HG02678 (cell line): ENCODE data around the gene GADD45GIP1.
"Not testable (repeated sequence)": the region's sequence is repeated elsewhere in the genome, so short reads cannot be mapped to it uniquely, and the experiment has no call there.

ENCODE experiments used
- ATAC-seq: cut with Tn5 transposase; IDR thresholded peaks from one replicate; pipeline ENCODE4 v1.9.1; 2021; ENCODE audit warnings: mild to moderate bottlenecking, moderate library complexity; ENCODE audit not compliant: unreplicated experiment

The GADD45GIP1 gene

GRCh38 chr19:12990431-12990830, 33.4 kb upstream of the GADD45GIP1 start:
- no peak for ATAC-seq

GRCh38 chr19:12987781-12988180, 30.8 kb upstream of the GADD45GIP1 start:
- ATAC-seq = no peak

- no peak for ATAC-seq
Measured at GRCh38 chr19:12987190-12987589, 30.2 kb upstream of the GADD45GIP1 start.

- no peak for ATAC-seq
Measured at GRCh38 chr19:12986726-12987125, 29.7 kb upstream of the GADD45GIP1 start.

GRCh38 chr19:12985049-12985776, 28.2 kb upstream of the GADD45GIP1 start:
- no peak for ATAC-seq

GRCh38 chr19:12984683-12985048, 27.6 kb upstream of the GADD45GIP1 start:
- no peak for ATAC-seq

- no peak for ATAC-seq
Measured at GRCh38 chr19:12984143-12984627, 27.2 kb upstream of the GADD45GIP1 start.

- no peak for ATAC-seq
Measured at GRCh38 chr19:12983542-12984142, 26.6 kb upstream of the GADD45GIP1 start.

GRCh38 chr19:12983091-12983490, 26.1 kb upstream of the GADD45GIP1 start:
- ATAC-seq = no peak

GRCh38 chr19:12982648-12983047, 25.6 kb upstream of the GADD45GIP1 start:
- no peak for ATAC-seq

GRCh38 chr19:12979974-12980373, 23.0 kb upstream of the GADD45GIP1 start:
- ATAC-seq = no peak

- not testable (repeated sequence) for ATAC-seq
Measured at GRCh38 chr19:12976109-12976508, 19.1 kb upstream of the GADD45GIP1 start.

GRCh38 chr19:12975221-12975741, 18.3 kb upstream of the GADD45GIP1 start:
- ATAC-seq = no peak

GRCh38 chr19:12974301-12975220, 17.5 kb upstream of the GADD45GIP1 start:
- ATAC-seq = no peak

- ATAC-seq = no peak
Measured at GRCh38 chr19:12973236-12973635, 16.2 kb upstream of the GADD45GIP1 start.

GRCh38 chr19:12970070-12970820, 13.2 kb upstream of the GADD45GIP1 start:
- ATAC-seq = no peak

GRCh38 chr19:12969292-12969988, 12.4 kb upstream of the GADD45GIP1 start, which contains the start of gene DAND5:
DAND5 (plus strand) TSS chr19:12969576; CDS start chr19:12969661, 85 bp downstream.
- ATAC-seq = no peak

- ATAC-seq = no peak
Measured at GRCh38 chr19:12967907-12968306, 10.9 kb upstream of the GADD45GIP1 start.

- no peak for ATAC-seq
Measured at GRCh38 chr19:12965812-12966135, 8.8 kb upstream of the GADD45GIP1 start.
